DOHH2 (cell line): ENCODE data around the gene DISC1.

ENCODE experiments used
- H3F3A ChIP-seq: fragments of 200-600 bp; sonication (generic), shearing (Covaris generic); 2 replicates; pipeline ENCODE4 v1.6.0; 2016; ENCODE audit warnings: antibody characterized with exemption, mild to moderate bottlenecking; ENCODE audit not compliant: control insufficient read depth, insufficient read depth
- H3K27ac ChIP-seq: fragments of 200-600 bp; sonication (generic); 2 replicates; pipeline ENCODE4 v1.5.1; 2014; ENCODE audit warnings: low read depth, mild to moderate bottlenecking, low read length, moderate library complexity
- H3K27me3 ChIP-seq: fragments of 200-600 bp; sonication (generic); 2 replicates; pipeline ENCODE4 v1.6.1; 2014; ENCODE audit warnings: mild to moderate bottlenecking, low read length, mixed read lengths; ENCODE audit not compliant: control insufficient read depth
- H3K36me3 ChIP-seq: fragments of 200-600 bp; sonication (generic); 2 replicates; pipeline ENCODE4 v1.6.1; 2014; ENCODE audit warnings: mild to moderate bottlenecking, low read length, moderate library complexity, mixed read lengths; ENCODE audit not compliant: control insufficient read depth
- H3K4me1 ChIP-seq: fragments of 200-600 bp; sonication (generic); 2 replicates; pipeline ENCODE4 v1.6.1; 2014; ENCODE audit warnings: mild to moderate bottlenecking, low read length, mixed read lengths; ENCODE audit not compliant: control insufficient read depth
- H3K4me2 ChIP-seq: fragments of 200-600 bp; sonication (generic); 2 replicates; pipeline ENCODE4 v1.6.0; 2014; ENCODE audit warnings: mild to moderate bottlenecking, low read length, moderate library complexity
- H3K4me3 ChIP-seq: fragments of 200-600 bp; sonication (generic); 2 replicates; pipeline ENCODE4 v1.5.1; 2014; ENCODE audit warnings: mild to moderate bottlenecking, low read length, mixed read lengths
- H3K79me2 ChIP-seq: fragments of 200-600 bp; sonication (generic); 2 replicates; pipeline ENCODE4 v1.6.1; 2014; ENCODE audit warnings: mild to moderate bottlenecking, low read length, mixed read lengths; ENCODE audit not compliant: control insufficient read depth
- H3K9me2 ChIP-seq: fragments of 200-600 bp; sonication (generic); replicated peaks from 2 replicates; pipeline ENCODE4 v1.6.1; 2014; ENCODE audit warnings: mild to moderate bottlenecking, low read length, mixed read lengths; ENCODE audit not compliant: control insufficient read depth
- H3K9me3 ChIP-seq: fragments of 200-600 bp; sonication (generic); 2 replicates; pipeline ENCODE4 v1.6.1; 2014; ENCODE audit warnings: antibody characterized with exemption, low read length, mixed read lengths; ENCODE audit not compliant: control insufficient read depth, insufficient read depth
- H4K20me1 ChIP-seq: fragments of 200-600 bp; sonication (generic); 2 replicates; pipeline ENCODE4 v1.6.0; 2014; ENCODE audit warnings: low read depth, mild to moderate bottlenecking, antibody characterized with exemption, low read length, moderate library complexity; ENCODE audit not compliant: control insufficient read depth, insufficient read depth
- CTCF ChIP-seq: fragments of 200-600 bp; sonication (generic); IDR thresholded peaks from one replicate; pipeline ENCODE4 v1.5.1; 2014; ENCODE audit warnings: antibody characterized with exemption, mild to moderate bottlenecking, low read depth, low read length; ENCODE audit not compliant: poor library complexity, severe bottlenecking
- EZH2phosphoT487 ChIP-seq: fragments of 200-600 bp; sonication (generic); IDR thresholded peaks from 2 replicates; pipeline ENCODE4 v1.6.1; 2017; ENCODE audit warnings: borderline replicate concordance, mild to moderate bottlenecking, antibody characterized with exemption, low read length, moderate library complexity, mixed read lengths

The DISC1 gene

GRCh38 chr1:232090816-232091215 is 464.2 kb downstream of the DISC1 start:
- Histone ChIP-seq H4K20me1 (no peaks in the 10 kb centered on the region), H3K27me3 (no peaks in the 10 kb centered on the region), H3K79me2 (no peaks in the 10 kb centered on the region), H3K4me2 (no peak overlapping the region), H3K9me3 (no peaks in the 10 kb centered on the region), H3K9me2 (no peaks in the 10 kb centered on the region), H3K4me3 (no peak overlapping the region), H3F3A (no peaks in the 10 kb centered on the region), H3K4me1 (no peaks in the 10 kb centered on the region), H3K36me3 (no peaks in the 10 kb centered on the region), H3K27ac (no peak overlapping the region)
- TF ChIP-seq CTCF = no peak
- no peak for TF ChIP-seq EZH2phosphoT487
